ENCODE measurements around the gene ALDH3A1. TPM values are rescaled to one million over a fixed set of nuclear protein-coding genes. Genes with fewer than 3 reads are reported as not detected.

ALDH3A1 gene
- total and polyA plus RNA-seq, 12 donors = 0.09 to 4.0 (median 1.1) TPM; not detected in 1

DNA sequence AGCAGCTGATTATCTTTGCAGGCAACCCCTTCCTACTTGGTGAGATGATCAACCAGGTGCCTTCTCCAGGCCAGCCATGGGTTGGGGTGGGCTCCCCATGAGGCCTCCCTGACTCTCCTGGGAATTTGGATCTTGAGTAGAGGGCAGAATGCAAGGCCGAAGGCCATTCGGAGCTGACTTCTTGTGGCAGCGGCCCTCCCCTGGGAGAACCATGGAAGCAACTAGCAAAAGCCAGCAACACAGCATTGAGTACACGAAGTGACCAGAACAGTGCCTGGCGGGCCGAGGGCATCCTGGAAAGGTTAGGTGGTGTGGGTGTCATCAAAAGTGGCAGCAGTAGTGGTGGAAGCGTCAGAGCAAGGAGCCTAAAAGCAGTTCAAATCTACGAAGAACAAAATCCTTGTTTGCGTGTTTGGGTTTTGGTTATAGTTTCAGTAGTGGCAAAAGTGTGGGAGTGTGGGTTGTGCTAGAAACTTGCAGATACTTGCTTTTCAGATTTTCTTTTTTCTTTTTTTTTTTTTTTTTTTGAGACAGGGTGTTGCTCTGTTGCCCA lies 2.0 kb upstream of the ALDH3A1 start:
- peaks cover 17 to 18% of the 10 kb centered on the region in 2 donors for H3K4me1 ChIP-seq (replicated peaks in 1 of 2)
- DNase-seq = no peak
- H3K9me3 ChIP-seq (replicated peaks in 1 of 3) = no peaks in the 10 kb centered on the region
- no peaks in the 10 kb centered on the region for H3K36me3 ChIP-seq (replicated peaks in 1 of 2)
- no peak overlapping the region for H3K4me3 ChIP-seq
- intact Hi-C loops (cut with DNase I) = loop anchor here in 1 of 2 donors (10.0 kb wide), 1 partner anchor 75 kb away; no protein-coding TSS in a partner anchor
- H3K27ac ChIP-seq = no peak overlapping the region
- no peaks in the 10 kb centered on the region for H3K27me3 ChIP-seq
- 92 to 96% (median 95%) methylated on average over 9 of the region's 9 CpGs for WGBS, 4 donors
- TF ChIP-seq, protein P1, sequence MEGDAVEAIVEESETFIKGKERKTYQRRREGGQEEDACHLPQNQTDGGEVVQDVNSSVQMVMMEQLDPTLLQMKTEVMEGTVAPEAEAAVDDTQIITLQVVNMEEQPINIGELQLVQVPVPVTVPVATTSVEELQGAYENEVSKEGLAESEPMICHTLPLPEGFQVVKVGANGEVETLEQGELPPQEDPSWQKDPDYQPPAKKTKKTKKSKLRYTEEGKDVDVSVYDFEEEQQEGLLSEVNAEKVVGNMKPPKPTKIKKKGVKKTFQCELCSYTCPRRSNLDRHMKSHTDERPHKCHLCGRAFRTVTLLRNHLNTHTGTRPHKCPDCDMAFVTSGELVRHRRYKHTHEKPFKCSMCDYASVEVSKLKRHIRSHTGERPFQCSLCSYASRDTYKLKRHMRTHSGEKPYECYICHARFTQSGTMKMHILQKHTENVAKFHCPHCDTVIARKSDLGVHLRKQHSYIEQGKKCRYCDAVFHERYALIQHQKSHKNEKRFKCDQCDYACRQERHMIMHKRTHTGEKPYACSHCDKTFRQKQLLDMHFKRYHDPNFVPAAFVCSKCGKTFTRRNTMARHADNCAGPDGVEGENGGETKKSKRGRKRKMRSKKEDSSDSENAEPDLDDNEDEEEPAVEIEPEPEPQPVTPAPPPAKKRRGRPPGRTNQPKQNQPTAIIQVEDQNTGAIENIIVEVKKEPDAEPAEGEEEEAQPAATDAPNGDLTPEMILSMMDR (IDR thresholded peaks at IDR 0.05) = no peak
- no peak for TF ChIP-seq POLR2A (IDR thresholded peaks at IDR 0.05)

DNA sequence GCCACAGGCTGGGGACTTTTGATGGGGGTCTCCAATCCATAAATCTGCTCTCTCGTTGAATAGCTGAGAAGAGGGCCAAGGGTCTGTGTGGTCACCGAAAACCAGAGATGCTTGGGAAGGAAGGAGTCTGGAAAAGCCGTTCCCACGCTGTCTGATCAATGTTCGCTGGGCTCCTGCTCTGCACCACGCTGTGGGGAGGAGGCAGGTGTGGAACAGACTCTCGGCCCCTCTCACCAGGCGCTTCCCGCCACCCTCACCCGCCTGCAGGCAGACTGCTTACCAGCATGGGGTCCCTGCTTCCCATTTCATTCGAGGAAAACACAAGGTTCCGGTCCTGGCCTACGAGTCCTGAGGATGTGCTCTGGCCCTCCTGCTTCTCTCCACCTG lies 702 bp upstream of the ALDH3A1 start:
- H3K9me3 ChIP-seq (replicated peaks in 1 of 3) = no peaks in the 10 kb centered on the region
- H3K4me3 ChIP-seq = no peak overlapping the region
- peaks cover 17 to 22% of the 10 kb centered on the region in 2 donors for H3K4me1 ChIP-seq (replicated peaks in 1 of 2)
- DNase-seq = no peak
- TF ChIP-seq, protein P1 (IDR thresholded peaks at IDR 0.05) = no peak
- TF ChIP-seq POLR2A (IDR thresholded peaks at IDR 0.05) = no peak
- H3K27me3 ChIP-seq = no peaks in the 10 kb centered on the region
- no peaks in the 10 kb centered on the region for H3K36me3 ChIP-seq (replicated peaks in 1 of 2)
- intact Hi-C loops (cut with DNase I) = loop anchor here in 1 of 2 donors (10.0 kb wide), 1 partner anchor 74 kb away; no protein-coding TSS in a partner anchor
- no peak overlapping the region for H3K27ac ChIP-seq
- WGBS, 4 donors = 69 to 86% (median 79%) methylated on average over 8 to 13 of the region's 13 CpGs

- DNase-seq = no peak
- no peak overlapping the region for H3K27ac ChIP-seq
- H3K4me1 ChIP-seq (replicated peaks in 1 of 2) = peaks cover 6 to 8% of the 10 kb centered on the region in 2 donors
- H3K9me3 ChIP-seq (replicated peaks in 1 of 3) = no peaks in the 10 kb centered on the region
- H3K27me3 ChIP-seq = no peaks in the 10 kb centered on the region
- intact Hi-C loops (cut with DNase I) = loop anchor here in 1 of 2 donors (10.0 kb wide), 1 partner anchor 72 kb away; no protein-coding TSS in a partner anchor
- no peak overlapping the region for H3K4me3 ChIP-seq
- no peaks in the 10 kb centered on the region for H3K36me3 ChIP-seq (replicated peaks in 1 of 2)
- WGBS, 4 donors = 90 to 93% (median 91%) methylated on average over 11 to 13 of the region's 13 CpGs
- TF ChIP-seq, protein P1 (IDR thresholded peaks at IDR 0.05) = no peak
- no peak for TF ChIP-seq POLR2A (IDR thresholded peaks at IDR 0.05)
Measured at GRCh38 chr17:19747159-19747719, 859 bp downstream of the ALDH3A1 start.

DNA sequence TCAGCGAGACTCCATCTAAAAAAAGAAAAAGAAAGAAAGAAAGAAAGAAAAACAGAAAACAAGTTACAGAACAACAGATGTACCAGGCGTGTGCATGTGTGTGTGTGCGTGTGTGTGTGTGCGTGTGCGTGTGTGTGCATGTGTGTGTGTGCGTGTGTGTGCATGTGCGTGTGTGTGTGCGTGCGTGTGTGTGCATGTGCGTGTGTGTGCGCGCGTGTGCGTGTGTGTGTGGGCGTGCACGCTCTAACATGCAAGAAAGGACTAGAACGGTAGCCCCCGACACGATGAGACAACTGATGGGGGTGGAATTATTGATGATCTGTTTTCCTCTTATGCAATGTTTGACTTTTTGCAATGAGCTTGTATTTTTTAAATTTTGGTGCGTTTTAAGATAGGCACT lies 1.6 kb downstream of the ALDH3A1 start:
- intact Hi-C loops (cut with DNase I) = loop anchor here in 1 of 2 donors (10.0 kb wide), 1 partner anchor 72 kb away; no protein-coding TSS in a partner anchor
- TF ChIP-seq, protein P1 (IDR thresholded peaks at IDR 0.05) = no peak
- TF ChIP-seq POLR2A (IDR thresholded peaks at IDR 0.05) = no peak
- no peak overlapping the region for H3K4me3 ChIP-seq
- H3K9me3 ChIP-seq (replicated peaks in 1 of 3) = no peaks in the 10 kb centered on the region
- peaks cover 6 to 8% of the 10 kb centered on the region in 2 donors for H3K4me1 ChIP-seq (replicated peaks in 1 of 2)
- WGBS, 4 donors = 85 to 91% (median 90%) methylated on average over 20 of the region's 20 CpGs
- no peak overlapping the region for H3K27ac ChIP-seq
- no peaks in the 10 kb centered on the region for H3K36me3 ChIP-seq (replicated peaks in 1 of 2)
- H3K27me3 ChIP-seq = no peaks in the 10 kb centered on the region
- no peak for DNase-seq
